Spleen (tissue), 11 donors: ENCODE results near the gene PACS2. TPM values are rescaled to one million over a fixed set of nuclear protein-coding genes. Genes with fewer than 3 reads are reported as not detected.

Experiments used
- DNase-seq: peaks from one replicate; pipeline ENCODE4 v3.0.0-alpha.2; 2020
- H3K27ac ChIP-seq, 8 donors: fragments of 200-600 bp; sonication (generic) in 7 of 8; 1 replicate in 4 of 8; 2 replicates in 4 of 8; pipeline versions ENCODE4 v1.5.0 to v1.8.0; 2016 to 2021; ENCODE audit warnings: inconsistent platforms in 4 of 8, mild to moderate bottlenecking in 4 of 8, moderate library complexity in 1 of 8
- H3K27me3 ChIP-seq, 7 donors: fragments of 200-600 bp; sonication (generic) in 6 of 7; replicated peaks in 1 of 7; 1 replicate in 4 of 7; 2 replicates in 3 of 7; pipeline versions ENCODE4 v1.5.0 to v1.8.0; 2016 to 2021; ENCODE audit warnings: inconsistent platforms in 3 of 7, mild to moderate bottlenecking in 1 of 7
- H3K36me3 ChIP-seq, 6 donors: fragments of 200-600 bp; sonication (generic) in 5 of 6; 1 replicate in 4 of 6; 2 replicates in 2 of 6; pipeline versions ENCODE4 v1.5.0 to v1.8.0; 2016 to 2021; ENCODE audit warnings: inconsistent platforms in 2 of 6
- H3K4me1 ChIP-seq, 6 donors: fragments of 200-600 bp; sonication (generic) in 5 of 6; 1 replicate in 3 of 6; 2 replicates in 3 of 6; pipeline versions ENCODE4 v1.5.0 to v1.8.0; 2016 to 2021; ENCODE audit warnings: inconsistent platforms in 3 of 6
- H3K4me3 ChIP-seq, 8 donors: fragments of 200-600 bp; sonication (generic) in 7 of 8; 1 replicate in 4 of 8; 2 replicates in 4 of 8; pipeline versions ENCODE4 v1.5.0 to v1.8.0; 2016 to 2021; ENCODE audit warnings: inconsistent platforms in 4 of 8, mild to moderate bottlenecking in 4 of 8, moderate library complexity in 2 of 8
- H3K9me3 ChIP-seq, 8 donors: fragments of 200-600 bp; sonication (generic) in 7 of 8; 1 replicate in 4 of 8; 2 replicates in 4 of 8; pipeline versions ENCODE4 v1.5.0 to v1.8.0; 2016 to 2021; ENCODE audit warnings: inconsistent platforms in 4 of 8
- POLR2A ChIP-seq, 3 donors: fragments of 450-650 bp; IDR thresholded peaks; one replicate each; pipeline ENCODE4 v1.5.1; 2017; ENCODE audit warnings: antibody characterized with exemption in 3 of 3, mild to moderate bottlenecking in 1 of 3
- POLR2AphosphoS5 ChIP-seq, 3 donors: sonication (generic); formaldehyde crosslinking; IDR thresholded peaks; one replicate each; pipeline ENCODE4 v1.5.1; 2017; ENCODE audit warnings: antibody characterized with exemption in 3 of 3
- WGBS, 5 donors: extraction: QIAGEN DNeasy Blood & Tissue Kit in 3 of 5; methylation state at CpG; one replicate each; pipeline versions ENCODE4 v1.1.5 to v1.1.7; 2013 to 2018; 5-methylcytosine and 5-hydroxymethylcytosine counted together
- intact Hi-C: fragments of 100-400 bp; cut with DNase I; formaldehyde crosslinking; loops from one replicate; pipeline ENCODE4 v1.15.0; 2023; ENCODE audit warnings: low total_unique reads
- polyA plus RNA-seq, 3 donors: library from polyadenylated mRNA; stranded (reverse); fragments of 200-250 nt; gene quantifications; one replicate each; pipeline ENCODE4 v1.2.1, GENCODE V29; 2013
- total RNA-seq, 7 donors: library from RNA; depleted of rRNA in 3 of 7; stranded (reverse); fragments of >200 nt in 3 of 7; fragmentation: NEBNext Ultra II Directional in 4 of 7; extraction: Animal tissue kit (Norgen Biotek cat#: 25700) in 4 of 7; gene quantifications; one replicate each; pipeline versions ENCODE4 v1.1.0 to v1.2.1, GENCODE V29; 2016 to 2021
- TF ChIP-seq, protein P1 (sequence below), 11 experiments: fragments of 200-600 bp in 7 of 11; fragments of 450-650 bp in 4 of 11; sonication (generic) in 4 of 11; IDR thresholded peaks in 8 of 11; conservative IDR thresholded peaks in 3 of 11; 1 replicate in 7 of 11; 2 replicates in 4 of 11; pipeline versions ENCODE4 v1.4.0 to v1.8.0; 2016 to 2021; ENCODE audit warnings: antibody characterized with exemption in 11 of 11, inconsistent platforms in 4 of 11, mild to moderate bottlenecking in 1 of 11
- donor health status: healthy with polysubstance abuse.
- donor health status: DM: no; HTN: no; CAD: no; lungs with moderate emphysema.
- donor health status: DM: no; HTN: no; CAD: no.
- donor health status: Bipolar disorder and iron deficiency.
- donor health status: healthy.
- donor health status: DM: no; HTN: no; CAD: no.
- donor health status: DM: yes; HTN: yes; CAD: no.

PACS2 gene
- total and polyA plus RNA-seq, 10 donors = 32.2 to 148 (median 98.7) TPM

DNA sequence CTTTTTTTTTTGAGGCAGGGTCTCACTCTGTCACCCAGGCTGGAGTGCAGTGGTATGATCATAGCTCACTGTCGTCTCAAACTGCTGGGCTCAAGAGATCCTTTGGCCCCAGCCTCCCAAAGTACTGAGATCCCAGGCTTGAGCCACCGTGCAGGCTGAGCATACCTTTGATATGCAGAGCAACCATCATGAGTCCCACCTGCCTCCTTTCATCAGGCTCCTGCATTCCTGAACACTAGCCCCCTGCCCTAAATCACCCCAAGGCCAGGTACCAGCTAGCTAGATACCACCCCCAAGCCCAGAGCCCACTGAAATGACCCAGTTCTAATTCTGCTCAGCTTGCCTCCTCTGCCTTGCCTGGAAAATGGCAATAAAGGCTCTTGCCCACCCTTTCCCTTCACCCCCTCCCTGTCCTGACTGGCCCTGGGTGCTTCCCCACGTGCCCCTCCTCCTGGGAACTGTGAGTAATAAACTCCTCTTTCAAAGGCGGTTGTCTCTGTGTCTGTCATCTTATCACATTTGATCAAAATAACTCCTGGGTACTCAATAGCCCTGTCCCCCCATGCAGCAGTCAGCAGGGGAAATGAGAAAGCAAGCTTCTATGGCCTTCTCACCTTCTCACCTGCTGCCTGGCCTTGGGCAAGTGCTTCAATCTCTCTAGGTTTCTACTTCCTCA is 7.4 kb upstream of the PACS2 start:
- TF ChIP-seq POLR2AphosphoS5 (IDR thresholded peaks at IDR 0.05) (no peak), POLR2A (IDR thresholded peaks at IDR 0.05) (no peak)
- TF ChIP-seq, protein P1, sequence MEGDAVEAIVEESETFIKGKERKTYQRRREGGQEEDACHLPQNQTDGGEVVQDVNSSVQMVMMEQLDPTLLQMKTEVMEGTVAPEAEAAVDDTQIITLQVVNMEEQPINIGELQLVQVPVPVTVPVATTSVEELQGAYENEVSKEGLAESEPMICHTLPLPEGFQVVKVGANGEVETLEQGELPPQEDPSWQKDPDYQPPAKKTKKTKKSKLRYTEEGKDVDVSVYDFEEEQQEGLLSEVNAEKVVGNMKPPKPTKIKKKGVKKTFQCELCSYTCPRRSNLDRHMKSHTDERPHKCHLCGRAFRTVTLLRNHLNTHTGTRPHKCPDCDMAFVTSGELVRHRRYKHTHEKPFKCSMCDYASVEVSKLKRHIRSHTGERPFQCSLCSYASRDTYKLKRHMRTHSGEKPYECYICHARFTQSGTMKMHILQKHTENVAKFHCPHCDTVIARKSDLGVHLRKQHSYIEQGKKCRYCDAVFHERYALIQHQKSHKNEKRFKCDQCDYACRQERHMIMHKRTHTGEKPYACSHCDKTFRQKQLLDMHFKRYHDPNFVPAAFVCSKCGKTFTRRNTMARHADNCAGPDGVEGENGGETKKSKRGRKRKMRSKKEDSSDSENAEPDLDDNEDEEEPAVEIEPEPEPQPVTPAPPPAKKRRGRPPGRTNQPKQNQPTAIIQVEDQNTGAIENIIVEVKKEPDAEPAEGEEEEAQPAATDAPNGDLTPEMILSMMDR (IDR thresholded peaks at IDR 0.05 in 8 of 11, conservative IDR thresholded peaks at IDR 0.05 in 3 of 11) = no peak
- intact Hi-C loops = no loop called here
- peaks cover 0 to 14% (median 7%) of the 10 kb centered on the region in 6 donors for H3K4me1 ChIP-seq
- no peaks in the 10 kb centered on the region for H3K9me3 ChIP-seq
- WGBS, 5 donors = 82 to 95% (median 85%) methylated on average over 4 of the region's 4 CpGs
- H3K27me3 ChIP-seq = no peaks in the 10 kb centered on the region
- no peaks in the 10 kb centered on the region for H3K36me3 ChIP-seq
- H3K4me3 ChIP-seq = no peak overlapping the region
- H3K27ac ChIP-seq = no peak overlapping the region
- DNase-seq = no peak

DNA sequence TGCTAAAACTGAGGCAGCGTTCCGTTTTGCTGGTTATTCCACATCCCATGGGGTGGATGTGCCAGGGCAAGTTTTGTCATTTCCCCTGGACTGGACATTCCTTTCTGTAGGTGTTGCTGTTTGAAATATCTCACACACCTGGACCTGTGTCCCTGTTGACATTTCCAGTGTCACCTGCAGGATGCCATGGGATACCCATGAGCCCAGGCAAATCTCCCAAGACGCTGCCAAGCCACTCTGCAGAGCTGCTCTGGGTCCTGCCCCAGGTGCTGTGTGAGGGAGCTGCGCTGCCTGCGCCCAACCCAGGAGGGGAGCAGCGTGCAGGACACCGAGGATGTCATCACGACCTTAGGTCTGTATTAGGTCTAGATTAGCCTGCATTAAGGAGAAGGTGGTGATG is 5.2 kb upstream of the PACS2 start:
- Histone ChIP-seq H3K4me3 (no peak overlapping the region), H3K4me1 (peaks cover 0 to 26% (median 17%) of the 10 kb centered on the region in 6 donors), H3K27me3 (no peaks in the 10 kb centered on the region), H3K27ac (no peak overlapping the region), H3K36me3 (no peaks in the 10 kb centered on the region), H3K9me3 (no peaks in the 10 kb centered on the region)
- no peak for DNase-seq
- 92 to 98% (median 93%) methylated on average over 8 of the region's 8 CpGs for WGBS, 5 donors
- TF ChIP-seq, protein P1 (IDR thresholded peaks at IDR 0.05 in 8 of 11, conservative IDR thresholded peaks at IDR 0.05 in 3 of 11) = no peak
- intact Hi-C loops = no loop called here

DNA sequence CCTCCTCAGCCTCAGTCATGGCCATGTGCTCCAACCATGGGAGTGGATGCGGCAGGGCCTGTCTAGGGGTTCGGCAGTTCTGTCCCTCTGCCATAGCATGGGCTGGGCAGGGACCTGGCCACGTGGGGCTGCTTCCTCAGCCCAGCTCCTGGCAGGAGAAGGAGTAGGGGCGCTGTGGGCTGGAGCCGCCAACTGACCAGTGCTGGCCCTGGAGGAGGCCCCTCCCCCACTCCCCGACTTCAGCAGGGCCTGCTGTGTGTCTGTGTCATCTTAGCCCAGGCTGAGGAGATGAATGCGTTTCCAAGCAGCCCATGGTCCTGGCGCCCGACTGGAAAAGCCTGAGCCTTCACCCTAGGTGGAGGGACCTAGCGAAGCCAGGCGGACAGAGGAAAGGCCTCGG is 2.7 kb upstream of the PACS2 start:
- intact Hi-C loops = no loop called here
- Histone ChIP-seq H3K9me3 (no peaks in the 10 kb centered on the region), H3K27ac (no peak overlapping the region), H3K4me1 (peaks cover 8 to 30% (median 26%) of the 10 kb centered on the region in 6 donors), H3K4me3 (no peak overlapping the region), H3K36me3 (no peaks in the 10 kb centered on the region), H3K27me3 (peaks cover 0 to 4% (median 0%) of the 10 kb centered on the region in 7 donors)
- WGBS, 5 donors = 82 to 93% (median 91%) methylated on average over 6 to 12 of the region's 12 CpGs
- no peak for DNase-seq
- TF ChIP-seq POLR2AphosphoS5 (IDR thresholded peaks at IDR 0.05) = peak in 1 of 3 donors; percentile 21
- TF ChIP-seq, protein P1 (IDR thresholded peaks at IDR 0.05 in 8 of 11, conservative IDR thresholded peaks at IDR 0.05 in 3 of 11) = no peak

DNA sequence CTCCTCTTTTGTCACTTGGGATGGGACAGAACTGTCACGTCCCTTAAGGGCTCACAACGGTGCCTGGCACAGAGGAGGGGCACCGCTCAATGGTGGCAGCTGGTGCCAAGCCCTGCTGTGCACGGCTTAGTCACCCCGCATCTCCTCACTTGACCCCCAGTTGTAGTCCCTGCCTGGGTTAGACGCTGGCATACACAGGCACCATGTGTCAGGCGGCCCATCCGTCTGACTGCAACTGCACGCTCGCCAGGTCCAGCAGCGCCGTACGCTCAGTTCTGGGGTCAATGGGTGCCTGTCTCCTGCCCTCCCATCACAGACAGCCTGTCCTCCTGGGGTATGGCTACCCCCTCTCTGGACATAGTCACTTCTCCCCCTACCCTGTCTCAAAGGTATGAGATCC is 1.6 kb upstream of the PACS2 start:
- TF ChIP-seq POLR2A (IDR thresholded peaks at IDR 0.05) (no peak), POLR2AphosphoS5 (IDR thresholded peaks at IDR 0.05) (peak in 1 of 3 donors; percentile 20)
- TF ChIP-seq, protein P1 (IDR thresholded peaks at IDR 0.05 in 8 of 11, conservative IDR thresholded peaks at IDR 0.05 in 3 of 11) = no peak
- Histone ChIP-seq H3K36me3 (no peaks in the 10 kb centered on the region), H3K9me3 (no peaks in the 10 kb centered on the region), H3K4me3 (no peak overlapping the region), H3K27ac (peak overlapping the region in 3 of 8 donors; percentile 87 to 92 (median 91)), H3K27me3 (peaks cover 0 to 4% (median 0%) of the 10 kb centered on the region in 7 donors), H3K4me1 (peaks cover 9 to 41% (median 36%) of the 10 kb centered on the region in 6 donors)
- peak; percentile 78 for DNase-seq
- WGBS, 5 donors = 90 to 98% (median 93%) methylated on average over 8 to 13 of the region's 13 CpGs
- intact Hi-C loops = no loop called here
